NCI-H748 (cell line): ENCODE results near the gene SRGAP2C.
"Not testable (repeated sequence)": the region's sequence is repeated elsewhere in the genome, so short reads cannot be mapped to it uniquely, and the experiment has no call there.

ENCODE experiments used
- DNase-seq: peaks from one replicate; lab custom pipeline; 2025; ENCODE audit not compliant: unreplicated experiment; lab: John Stamatoyannopoulos, UW

Gene SRGAP2C

DNA sequence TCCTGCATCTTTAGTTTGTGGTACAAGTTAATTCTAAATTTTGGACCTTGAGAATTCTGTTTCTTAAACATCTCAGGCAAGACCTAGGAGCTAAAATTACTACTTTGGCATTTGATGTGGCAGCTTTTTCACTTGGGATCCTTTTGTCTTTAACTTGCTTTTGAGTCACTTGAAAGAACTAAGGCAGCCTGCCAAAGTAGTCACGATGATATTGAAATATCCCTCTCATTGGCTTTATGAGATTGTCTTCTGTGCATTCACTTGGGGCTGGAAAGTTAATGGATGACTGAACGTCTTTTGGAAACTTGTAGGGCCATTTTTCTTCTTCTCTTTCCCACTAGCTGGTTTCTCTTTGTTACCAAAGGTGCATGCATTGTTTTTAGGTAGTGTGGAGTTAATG, 90.7 kb downstream of the SRGAP2C start:
- not testable (repeated sequence) for DNase-seq

DNA sequence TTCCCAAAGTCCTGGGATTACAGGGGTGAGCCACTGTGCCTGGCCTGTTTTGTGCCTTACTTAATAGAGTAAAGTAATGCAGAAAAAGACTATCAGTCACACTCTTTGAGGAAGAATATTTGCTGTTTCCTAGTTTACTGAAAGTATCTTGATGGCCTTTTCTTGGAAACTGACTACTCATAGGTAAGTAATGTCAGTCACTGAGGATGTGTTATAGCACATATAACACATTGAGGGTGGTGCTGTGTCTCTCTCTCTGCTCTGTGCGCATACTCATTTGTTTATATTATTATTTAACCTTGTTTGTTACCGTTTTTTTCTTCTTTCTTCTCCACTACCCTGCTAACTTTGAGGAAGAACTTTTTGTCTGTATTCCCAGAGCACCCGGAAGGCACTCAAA, 93.4 kb downstream of the SRGAP2C start:
- DNase-seq: not testable (repeated sequence)

- DNase-seq: not testable (repeated sequence)
Observed at GRCh38 chr1:121278777-121279547, 94.2 kb downstream of the SRGAP2C start.

DNA sequence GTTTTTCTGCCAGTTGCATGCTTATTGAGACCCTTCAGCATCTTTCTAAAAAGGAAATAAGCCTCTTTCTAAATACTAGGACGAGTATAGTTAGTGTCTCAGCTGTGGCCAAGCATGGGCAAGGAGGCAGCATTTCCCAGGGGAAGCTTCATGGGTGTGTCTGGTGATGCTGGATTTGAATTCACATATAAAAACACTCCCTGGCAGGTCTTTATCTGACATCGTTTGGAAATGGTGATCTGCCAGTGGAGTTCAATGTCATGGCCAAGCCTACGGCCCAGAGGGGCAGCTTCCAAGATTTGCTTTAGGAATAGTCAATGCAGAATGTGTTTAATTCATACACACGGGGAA, 94.7 kb downstream of the SRGAP2C start:
- not testable (repeated sequence) for DNase-seq

DNA sequence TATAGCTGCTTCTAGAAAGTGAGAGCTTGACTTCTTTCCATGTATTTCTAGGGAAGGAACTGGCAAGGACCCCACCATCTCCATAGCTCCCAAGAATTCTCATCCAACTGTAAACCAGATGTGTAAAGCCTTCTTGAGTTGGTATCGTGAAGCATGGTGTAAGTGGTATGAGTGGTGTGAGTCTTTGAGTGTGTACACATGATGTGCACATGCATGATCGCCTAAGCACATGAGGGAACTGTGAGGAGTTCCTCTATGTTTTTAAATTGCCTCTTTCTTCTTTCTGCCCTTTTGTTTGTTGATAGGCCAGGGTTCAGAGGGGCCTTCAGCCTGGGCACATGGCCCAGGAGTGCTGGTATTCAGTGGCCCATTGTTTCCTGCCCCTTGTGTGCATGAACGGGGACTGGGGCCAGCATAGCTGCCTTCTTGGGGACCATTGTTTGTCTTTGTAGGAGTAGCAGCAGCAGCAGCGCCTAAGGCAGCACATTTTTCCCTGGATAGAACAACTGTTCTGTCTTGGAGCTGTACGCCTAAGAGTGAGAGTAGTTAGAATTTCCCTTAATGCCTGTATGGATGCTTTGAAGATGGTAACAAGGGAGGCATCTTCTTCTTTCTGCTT, 96.0 kb downstream of the SRGAP2C start:
- not testable (repeated sequence) for DNase-seq

DNA sequence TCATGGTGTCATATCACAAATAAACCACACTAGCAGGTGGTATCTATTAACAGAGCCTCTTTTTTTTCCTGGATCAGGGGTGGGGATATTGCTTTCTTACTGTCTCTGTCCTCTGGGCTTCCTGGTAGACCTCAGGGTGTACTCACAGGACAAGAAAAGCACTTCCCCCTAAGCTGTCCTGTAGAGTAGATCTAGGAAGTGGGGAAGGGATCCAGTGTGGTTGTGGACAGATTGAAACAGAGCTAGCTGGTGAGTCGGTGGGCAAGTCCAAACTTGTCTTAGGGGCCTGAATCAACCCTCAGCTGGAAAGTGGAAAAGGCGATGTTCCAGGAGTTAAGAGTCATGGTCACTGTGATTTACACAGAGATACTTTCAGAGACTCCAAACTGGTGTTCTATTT, 96.7 kb downstream of the SRGAP2C start:
- DNase-seq: not testable (repeated sequence)

GRCh38 chr1:121283587-121284180, 98.9 kb downstream of the SRGAP2C start:
- not testable (repeated sequence) for DNase-seq

- not testable (repeated sequence) for DNase-seq
Observed at GRCh38 chr1:121292590-121292989, 107.8 kb downstream of the SRGAP2C start.

DNA sequence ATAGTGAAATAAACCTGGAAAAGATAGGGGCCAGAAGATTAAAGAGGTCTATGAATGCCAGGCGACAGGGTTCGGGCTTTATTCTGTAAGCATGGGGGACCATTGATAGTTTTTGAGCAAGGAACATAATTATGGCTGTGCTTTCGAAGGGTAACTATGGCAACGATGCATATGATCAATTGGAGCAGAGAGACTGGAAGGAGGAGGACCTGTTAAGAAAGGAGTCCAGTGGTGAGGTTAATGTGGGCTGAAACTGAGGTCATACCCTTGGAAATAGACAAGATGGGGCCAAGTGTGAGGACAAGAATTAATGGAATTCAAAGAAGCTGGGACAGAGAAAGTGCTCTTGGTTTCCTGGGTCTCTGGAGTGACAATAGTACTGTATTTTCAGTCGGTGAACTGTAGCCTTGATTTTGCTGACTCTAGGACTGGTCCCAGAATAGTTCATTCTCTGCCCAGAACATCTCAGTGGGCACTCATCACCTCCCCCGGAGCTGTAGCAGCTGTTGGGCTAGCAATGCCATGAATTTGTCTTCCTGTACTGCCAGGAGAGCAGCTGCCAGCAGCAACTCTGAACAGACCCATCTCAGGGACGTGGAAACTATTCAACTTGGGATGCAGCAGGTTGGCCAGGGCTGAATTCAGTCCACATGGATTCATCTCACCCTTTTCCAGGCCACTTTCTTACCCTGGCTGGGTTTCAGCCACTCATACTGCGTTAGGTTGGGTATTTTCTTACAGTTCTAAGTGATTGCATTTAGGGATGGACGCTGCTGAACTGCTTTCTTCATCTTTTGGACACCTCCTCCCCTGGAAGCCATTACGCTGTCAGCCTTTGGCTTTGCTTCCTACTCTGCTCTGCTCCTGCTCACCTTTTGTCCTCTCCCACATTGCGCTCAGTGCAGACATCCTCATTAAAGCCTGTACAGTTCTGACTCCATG, 108.8 kb downstream of the SRGAP2C start:
- DNase-seq: not testable (repeated sequence)

DNA sequence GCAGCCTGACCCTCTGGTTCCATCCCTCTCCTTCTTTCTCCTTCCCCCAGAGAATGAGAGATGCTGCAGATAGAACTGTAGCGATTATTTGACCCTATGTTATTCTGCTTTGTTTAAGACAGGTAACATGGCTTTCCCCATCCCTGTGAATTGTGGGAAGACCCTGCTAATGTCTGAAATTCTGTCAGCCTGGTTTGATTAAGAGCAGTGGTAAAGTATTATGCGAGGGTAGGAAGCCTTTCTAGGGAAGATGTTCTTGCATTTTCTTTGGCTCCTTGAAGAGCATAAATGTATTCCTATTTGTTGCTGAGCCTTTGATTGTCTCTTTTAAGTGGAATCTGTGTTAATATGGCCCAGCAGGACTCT, 109.4 kb downstream of the SRGAP2C start:
- DNase-seq: not testable (repeated sequence)

GRCh38 chr1:121296563-121296962, 111.8 kb downstream of the SRGAP2C start:
- DNase-seq: not testable (repeated sequence)

- not testable (repeated sequence) for DNase-seq
Observed at GRCh38 chr1:121298529-121298928, 113.8 kb downstream of the SRGAP2C start.

GRCh38 chr1:121299514-121300149, 114.9 kb downstream of the SRGAP2C start:
- DNase-seq: not testable (repeated sequence)

GRCh38 chr1:121301876-121302275, 117.1 kb downstream of the SRGAP2C start:
- DNase-seq: not testable (repeated sequence)

DNA sequence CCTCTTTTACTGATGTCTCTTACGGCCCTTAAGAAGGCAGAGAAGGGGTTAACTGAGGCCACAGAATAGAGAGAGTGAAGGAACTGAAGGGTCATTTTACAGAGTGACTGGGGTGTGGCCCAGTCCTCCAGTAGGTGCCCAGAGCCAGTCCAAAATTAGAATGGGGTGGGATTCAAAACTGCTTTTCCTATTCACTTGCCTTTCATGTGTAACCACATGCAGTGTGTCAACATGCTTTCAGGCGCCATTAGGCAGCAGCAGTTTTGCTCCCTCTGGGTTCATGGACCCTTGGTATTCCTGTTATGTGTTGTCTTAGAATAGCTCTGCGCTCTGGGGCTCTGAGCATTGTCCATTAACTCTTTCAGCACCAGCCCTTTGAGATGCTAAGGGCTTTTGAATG, 123.0 kb downstream of the SRGAP2C start:
- DNase-seq: not testable (repeated sequence)

DNA sequence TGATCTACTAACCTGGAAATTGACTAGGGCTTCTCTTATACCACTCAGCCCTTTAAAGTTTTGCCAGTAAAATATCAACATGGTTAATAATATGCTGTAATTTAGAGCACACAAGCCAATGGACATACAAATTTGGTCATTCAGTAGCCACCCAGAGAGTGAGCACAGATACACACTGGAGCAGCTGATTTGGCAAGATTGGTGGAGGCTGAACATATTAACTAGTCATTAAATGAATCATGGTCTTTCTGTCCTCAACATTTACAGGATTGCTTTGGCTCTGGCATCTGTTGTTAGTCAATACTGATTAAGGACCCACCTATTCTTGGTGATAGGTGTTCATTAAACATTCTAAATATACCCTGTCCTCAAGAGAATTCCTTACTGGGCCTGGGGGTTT, 130.7 kb downstream of the SRGAP2C start:
- not testable (repeated sequence) for DNase-seq

GRCh38 chr1:121316081-121316480, 131.3 kb downstream of the SRGAP2C start:
- DNase-seq: not testable (repeated sequence)

- not testable (repeated sequence) for DNase-seq
Observed at GRCh38 chr1:121317491-121318468, 133.0 kb downstream of the SRGAP2C start.

DNA sequence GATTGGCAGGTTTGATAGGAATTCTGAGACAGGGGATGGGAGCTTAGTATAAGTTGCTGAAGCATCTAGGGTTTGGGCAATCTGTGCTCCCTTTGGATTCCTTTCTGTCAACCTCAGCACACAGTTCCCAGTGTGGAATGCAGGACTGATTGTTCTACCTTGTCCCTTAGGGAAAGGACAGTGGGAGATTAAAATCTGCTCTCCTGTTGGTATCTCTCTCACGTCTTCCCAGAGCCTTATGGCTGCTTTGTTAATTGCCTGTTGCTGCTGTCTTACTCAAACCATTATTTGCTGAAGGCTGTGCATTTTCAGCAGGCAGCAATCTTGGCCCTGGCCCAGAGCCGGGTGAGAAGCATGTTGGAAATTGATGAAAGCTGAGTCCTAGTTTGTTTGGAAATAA, 133.9 kb downstream of the SRGAP2C start:
- DNase-seq: not testable (repeated sequence)
